IPS DF 6.9 (cell line): ENCODE data around the gene LST1.
"Not testable (repeated sequence)": the region's sequence is repeated elsewhere in the genome, so short reads cannot be mapped to it uniquely, and the experiment has no call there.

Source experiments
- DNase-seq: peaks from one replicate; pipeline ENCODE4 v3.0.0-alpha.2; 2013; ENCODE audit warnings: low read depth, low spot score
- H3K27ac ChIP-seq: one replicate; pipeline ENCODE4 v1.5.1; 2013; ENCODE audit warnings: low read length, control low read depth
- H3K27me3 ChIP-seq: 2 replicates; pipeline ENCODE4 v1.6.1; 2013; ENCODE audit warnings: mild to moderate bottlenecking, low read length; ENCODE audit not compliant: control insufficient read depth, insufficient read depth
- H3K36me3 ChIP-seq: 2 replicates; pipeline ENCODE4 v1.6.1; 2013; ENCODE audit warnings: low read length; ENCODE audit not compliant: control insufficient read depth, insufficient read depth
- H3K4me1 ChIP-seq: 2 replicates; pipeline ENCODE4 v1.6.1; 2013; ENCODE audit warnings: low read length; ENCODE audit not compliant: control insufficient read depth, insufficient read depth
- H3K4me3 ChIP-seq: 2 replicates; pipeline ENCODE4 v1.5.1; 2013; ENCODE audit warnings: mild to moderate bottlenecking, low read length
- H3K9me3 ChIP-seq: 2 replicates; pipeline ENCODE4 v1.6.1; 2013; ENCODE audit warnings: low read length, inconsistent platforms; ENCODE audit not compliant: control insufficient read depth, insufficient read depth
- WGBS: extraction: QIAGEN DNeasy Blood & Tissue Kit; methylation state at CpG from one replicate; pipeline ENCODE4 v1.1.7; 2013; ENCODE audit warnings: mixed read lengths, missing lambda C conversion rate; ENCODE audit not compliant: insufficient read length, insufficient coverage; 5-methylcytosine and 5-hydroxymethylcytosine counted together

The LST1 gene

GRCh38 chr6:31581434-31582229 lies 4.4 kb upstream of the LST1 start:
- H3K4me3 ChIP-seq: peak overlapping the region; percentile 56
- no peaks in the 10 kb centered on the region for H3K9me3 ChIP-seq
- H3K27me3 ChIP-seq: no peaks in the 10 kb centered on the region
- WGBS: no CpG with 5 or more reads among the region's 21 CpGs
- H3K36me3 ChIP-seq: no peaks in the 10 kb centered on the region
- no peak overlapping the region for H3K27ac ChIP-seq
- no peak for DNase-seq
- H3K4me1 ChIP-seq: no peaks in the 10 kb centered on the region; the same call in 1 of the 2 replicates

- peak within 1 kb of the TSS; percentile 56 for H3K4me3 ChIP-seq
- H3K9me3 ChIP-seq: no peaks in the 10 kb centered on the region
- DNase-seq: no peak
- H3K4me1 ChIP-seq: no peaks in the 10 kb centered on the region; the same call in 1 of the 2 replicates
- H3K36me3 ChIP-seq: no peaks in the 10 kb centered on the region
- no CpG with 5 or more reads among the region's 3 CpGs for WGBS
- no peak within 1 kb of the TSS for H3K27ac ChIP-seq
- H3K27me3 ChIP-seq: no peaks in the 10 kb centered on the region
These were observed 3.8 kb upstream of the LST1 start, which contains the start of gene LTB for GRCh38 chr6:31582230-31582643. TSS of gene LTB (minus strand) at chr6:31582424. CDS start at chr6:31582417, 7 bp downstream.

GRCh38 chr6:31585491-31585890 lies 586 bp upstream of the LST1 start:
- Histone ChIP-seq H3K4me3 (no peak overlapping the region), H3K36me3 (no peaks in the 10 kb centered on the region), H3K27ac (no peak overlapping the region), H3K4me1 (no peaks in the 10 kb centered on the region), H3K27me3 (no peaks in the 10 kb centered on the region), H3K9me3 (no peaks in the 10 kb centered on the region)
- WGBS: no CpG with 5 or more reads among the region's 2 CpGs
- DNase-seq: no peak

- H3K27ac ChIP-seq: no peak overlapping the region
- no peaks in the 10 kb centered on the region for H3K27me3 ChIP-seq
- H3K4me1 ChIP-seq: no peaks in the 10 kb centered on the region
- H3K9me3 ChIP-seq: no peaks in the 10 kb centered on the region
- H3K4me3 ChIP-seq: no peak overlapping the region
- no peak for DNase-seq
- no CpG with 5 or more reads among the region's 9 CpGs for WGBS
- H3K36me3 ChIP-seq: no peaks in the 10 kb centered on the region
These were observed 663 bp downstream of the LST1 start for GRCh38 chr6:31586599-31587281.

GRCh38 chr6:31587791-31588777 lies 2.0 kb downstream of the LST1 start:
- no peak overlapping the region for H3K27ac ChIP-seq
- H3K4me1 ChIP-seq: no peaks in the 10 kb centered on the region
- no peak overlapping the region for H3K4me3 ChIP-seq
- no peak for DNase-seq
- H3K9me3 ChIP-seq: no peaks in the 10 kb centered on the region
- H3K27me3 ChIP-seq: no peaks in the 10 kb centered on the region
- WGBS: no CpG with 5 or more reads among the region's 12 CpGs
- H3K36me3 ChIP-seq: no peaks in the 10 kb centered on the region

- Histone ChIP-seq H3K36me3 (no peaks in the 10 kb centered on the region), H3K27me3 (no peaks in the 10 kb centered on the region), H3K9me3 (no peaks in the 10 kb centered on the region), H3K4me3 (no peak overlapping the region), H3K4me1 (no peaks in the 10 kb centered on the region), H3K27ac (no peak overlapping the region)
- no peak for DNase-seq
- WGBS: no CpG with 5 or more reads among the region's 9 CpGs
These were observed 3.0 kb downstream of the LST1 start for GRCh38 chr6:31588871-31589650.

- not testable (repeated sequence) for H3K27me3 ChIP-seq, H3K4me3 ChIP-seq, H3K36me3 ChIP-seq, H3K27ac ChIP-seq, DNase-seq, H3K4me1 ChIP-seq, H3K9me3 ChIP-seq
- no CpG with 5 or more reads among the region's 5 CpGs for WGBS
These were observed 4.6 kb downstream of the LST1 start for GRCh38 chr6:31590691-31591090.

- no peak for DNase-seq
- Histone ChIP-seq H3K36me3 (no peaks in the 10 kb centered on the region), H3K27me3 (no peaks in the 10 kb centered on the region), H3K4me3 (no peak overlapping the region), H3K27ac (no peak overlapping the region), H3K4me1 (no peaks in the 10 kb centered on the region), H3K9me3 (no peaks in the 10 kb centered on the region)
- WGBS: no CpG with 5 or more reads among the region's 7 CpGs
These were observed 6.3 kb downstream of the LST1 start for GRCh38 chr6:31592396-31592771.

GRCh38 chr6:31597006-31597405 lies 10.9 kb downstream of the LST1 start:
- DNase-seq: no peak
- Histone ChIP-seq H3K36me3 (no peaks in the 10 kb centered on the region), H3K4me1 (no peaks in the 10 kb centered on the region), H3K27ac (no peak overlapping the region), H3K4me3 (no peak overlapping the region), H3K9me3 (no peaks in the 10 kb centered on the region), H3K27me3 (no peaks in the 10 kb centered on the region)
- WGBS: no CpG with 5 or more reads among the region's 2 CpGs
